Left lobe of liver (tissue), 2 donors: ENCODE results near the gene DNAH17. TPM values are rescaled to one million over a fixed set of nuclear protein-coding genes. Genes with fewer than 3 reads are reported as not detected.

Experiments
- ATAC-seq: fragments of 200-7000 bp; cut with Tn5 transposase; one replicate; pipeline ENCODE4 v1.9.1; 2020; ENCODE audit warnings: mild to moderate bottlenecking, moderate library complexity
- DNase-seq: peaks from one replicate; pipeline ENCODE4 v3.0.0-alpha.2; 2020; ENCODE audit warnings: low spot score
- total RNA-seq: library from RNA; stranded (reverse); gene quantifications from one replicate; pipeline ENCODE4 v1.2.1, GENCODE V29; 2021
- donor health status: DM: no; HTN: no; CAD: no; lungs with moderate emphysema.
- donor health status: DM: no; HTN: yes; CAD: no.

The DNAH17 gene, protein sequence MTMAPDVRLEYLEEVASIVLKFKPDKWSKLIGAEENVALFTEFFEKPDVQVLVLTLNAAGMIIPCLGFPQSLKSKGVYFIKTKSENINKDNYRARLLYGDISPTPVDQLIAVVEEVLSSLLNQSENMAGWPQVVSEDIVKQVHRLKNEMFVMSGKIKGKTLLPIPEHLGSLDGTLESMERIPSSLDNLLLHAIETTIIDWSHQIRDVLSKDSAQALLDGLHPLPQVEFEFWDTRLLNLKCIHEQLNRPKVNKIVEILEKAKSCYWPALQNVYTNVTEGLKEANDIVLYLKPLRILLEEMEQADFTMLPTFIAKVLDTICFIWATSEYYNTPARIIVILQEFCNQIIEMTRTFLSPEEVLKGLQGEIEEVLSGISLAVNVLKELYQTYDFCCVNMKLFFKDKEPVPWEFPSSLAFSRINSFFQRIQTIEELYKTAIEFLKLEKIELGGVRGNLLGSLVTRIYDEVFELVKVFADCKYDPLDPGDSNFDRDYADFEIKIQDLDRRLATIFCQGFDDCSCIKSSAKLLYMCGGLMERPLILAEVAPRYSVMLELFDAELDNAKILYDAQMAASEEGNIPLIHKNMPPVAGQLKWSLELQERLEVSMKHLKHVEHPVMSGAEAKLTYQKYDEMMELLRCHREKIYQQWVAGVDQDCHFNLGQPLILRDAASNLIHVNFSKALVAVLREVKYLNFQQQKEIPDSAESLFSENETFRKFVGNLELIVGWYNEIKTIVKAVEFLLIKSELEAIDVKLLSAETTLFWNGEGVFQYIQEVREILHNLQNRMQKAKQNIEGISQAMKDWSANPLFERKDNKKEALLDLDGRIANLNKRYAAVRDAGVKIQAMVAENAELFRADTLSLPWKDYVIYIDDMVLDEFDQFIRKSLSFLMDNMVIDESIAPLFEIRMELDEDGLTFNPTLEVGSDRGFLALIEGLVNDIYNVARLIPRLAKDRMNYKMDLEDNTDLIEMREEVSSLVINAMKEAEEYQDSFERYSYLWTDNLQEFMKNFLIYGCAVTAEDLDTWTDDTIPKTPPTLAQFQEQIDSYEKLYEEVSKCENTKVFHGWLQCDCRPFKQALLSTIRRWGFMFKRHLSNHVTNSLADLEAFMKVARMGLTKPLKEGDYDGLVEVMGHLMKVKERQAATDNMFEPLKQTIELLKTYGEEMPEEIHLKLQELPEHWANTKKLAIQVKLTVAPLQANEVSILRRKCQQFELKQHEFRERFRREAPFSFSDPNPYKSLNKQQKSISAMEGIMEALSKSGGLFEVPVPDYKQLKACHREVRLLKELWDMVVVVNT (N-terminal part only)
- total RNA-seq: not detected

DNA sequence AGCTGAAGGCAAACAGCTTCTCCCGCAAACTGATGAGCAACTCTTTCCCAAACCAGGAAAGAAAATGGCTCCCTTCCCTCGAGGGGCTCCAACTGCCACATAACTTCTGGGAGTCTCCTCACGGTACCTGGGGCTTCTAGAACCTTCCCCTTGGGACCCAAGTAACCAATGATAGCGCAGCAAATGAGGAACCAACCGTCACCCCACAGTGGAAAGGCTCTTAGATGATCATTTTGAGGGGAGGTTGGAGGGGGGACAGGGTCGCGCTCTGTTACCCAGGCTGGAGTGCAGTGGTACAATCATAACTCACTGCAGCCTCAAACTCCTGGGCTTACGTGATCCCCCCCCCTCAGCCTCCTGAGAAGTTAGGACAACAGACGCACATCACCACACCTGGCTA lies at the start of gene DNAH17:
DNAH17 (minus strand) TSS at position 101 of the 400 bp plus-strand sequence. CDS start 2,339 bp downstream, outside the sequence.
- ATAC-seq (no peak), DNase-seq (no peak)

DNA sequence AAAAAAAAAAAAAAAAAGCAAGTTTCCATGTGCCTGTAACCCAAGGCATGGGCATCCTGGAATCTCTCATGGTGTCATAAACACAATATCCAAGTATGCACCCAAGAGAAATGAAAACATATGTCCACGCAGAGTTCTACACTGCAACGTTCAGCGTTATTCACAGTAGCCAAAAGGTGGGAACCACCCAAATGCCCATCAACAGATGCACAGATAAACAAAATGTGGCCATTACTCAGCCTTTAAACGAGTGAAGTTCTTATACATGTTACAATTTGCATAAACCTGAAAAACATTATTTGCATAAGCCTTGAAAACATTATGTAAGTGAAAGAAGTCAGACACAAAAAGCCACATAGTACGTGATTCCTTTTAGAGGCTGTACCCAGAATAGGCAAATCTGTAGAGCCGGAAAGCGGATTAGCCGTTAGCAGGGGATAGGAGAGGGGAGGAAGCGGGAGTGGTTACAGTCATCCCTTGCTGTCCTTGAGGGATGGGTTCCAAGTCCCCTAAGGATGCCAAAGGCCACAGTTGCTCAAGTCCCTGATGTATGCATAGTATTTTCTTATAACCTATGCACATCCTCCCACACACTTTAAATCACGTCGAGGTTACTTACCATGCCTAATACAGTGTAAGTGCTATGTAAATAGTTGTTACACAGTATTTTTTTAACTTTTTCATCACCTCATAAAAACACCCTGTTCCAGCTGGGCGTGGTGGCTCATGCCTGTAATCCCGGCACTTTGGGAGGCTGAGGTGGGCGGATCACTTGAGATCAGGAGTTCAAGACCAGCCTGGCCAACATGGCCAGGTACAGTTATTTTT lies 47.3 kb upstream of the DNAH17 start:
- ATAC-seq: no peak

DNA sequence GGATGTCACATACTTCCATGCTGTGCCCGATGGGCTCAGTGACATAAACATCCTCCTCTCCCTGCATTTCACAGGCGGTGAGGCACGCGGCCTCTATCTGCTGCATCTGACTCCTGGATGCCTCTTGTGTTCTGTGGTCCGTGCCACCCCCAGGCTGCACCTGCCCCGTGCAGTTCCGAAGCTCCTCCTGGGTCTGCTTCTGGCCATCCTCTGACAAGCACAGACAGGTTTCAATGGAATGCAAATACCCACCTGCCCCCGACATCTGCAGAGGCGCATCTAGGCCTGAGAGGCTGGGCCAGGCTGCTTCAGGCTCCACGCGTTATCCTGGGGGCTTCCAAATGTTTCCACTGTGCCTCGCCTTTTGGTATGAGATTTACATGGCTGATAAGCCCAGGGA lies 46.3 kb upstream of the DNAH17 start:
- ATAC-seq: no peak

More for the DNA sequence above, 47.3 kb upstream of the DNAH17 start:
- DNase-seq: no peak

DNA sequence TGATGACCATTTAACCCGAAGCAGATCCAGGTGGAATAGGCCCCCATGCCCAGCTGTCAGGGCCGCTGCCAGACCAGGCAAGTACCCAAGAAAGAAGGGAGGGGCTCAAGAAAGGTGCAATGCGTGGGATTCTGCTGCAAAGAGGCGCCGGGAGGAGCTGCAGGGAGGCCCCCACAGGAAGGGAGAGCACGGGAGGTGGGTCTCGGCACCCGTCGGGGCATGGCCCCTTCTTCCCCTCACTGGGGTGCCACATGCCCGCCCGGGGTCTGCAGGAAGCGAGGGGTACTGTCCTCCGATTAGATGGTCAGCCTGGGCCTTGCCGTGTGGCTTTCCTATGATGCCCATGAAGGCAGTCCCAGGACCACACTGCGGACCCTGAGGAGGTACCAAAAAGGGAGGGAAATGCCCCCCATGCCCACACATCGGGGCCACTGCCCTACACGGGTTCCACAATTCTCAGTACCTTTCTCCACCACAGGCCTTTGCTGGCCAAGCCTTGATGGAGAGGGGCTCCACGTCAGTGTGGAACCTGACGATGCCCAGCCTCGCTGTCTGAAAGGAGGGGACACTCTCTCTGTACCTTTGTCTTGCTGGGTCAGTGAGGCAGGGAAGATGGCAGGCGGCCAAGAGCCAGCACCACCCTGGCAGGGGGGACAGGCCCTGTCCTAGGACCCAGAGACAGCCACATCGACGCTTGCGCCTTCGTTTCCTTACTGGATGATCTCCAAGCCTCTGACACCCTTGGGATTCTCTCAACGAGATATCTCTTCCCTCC lies 45.5 kb upstream of the DNAH17 start:
- ATAC-seq (no peak), DNase-seq (no peak)

More for the DNA sequence above, 46.3 kb upstream of the DNAH17 start:
- DNase-seq: no peak

DNA sequence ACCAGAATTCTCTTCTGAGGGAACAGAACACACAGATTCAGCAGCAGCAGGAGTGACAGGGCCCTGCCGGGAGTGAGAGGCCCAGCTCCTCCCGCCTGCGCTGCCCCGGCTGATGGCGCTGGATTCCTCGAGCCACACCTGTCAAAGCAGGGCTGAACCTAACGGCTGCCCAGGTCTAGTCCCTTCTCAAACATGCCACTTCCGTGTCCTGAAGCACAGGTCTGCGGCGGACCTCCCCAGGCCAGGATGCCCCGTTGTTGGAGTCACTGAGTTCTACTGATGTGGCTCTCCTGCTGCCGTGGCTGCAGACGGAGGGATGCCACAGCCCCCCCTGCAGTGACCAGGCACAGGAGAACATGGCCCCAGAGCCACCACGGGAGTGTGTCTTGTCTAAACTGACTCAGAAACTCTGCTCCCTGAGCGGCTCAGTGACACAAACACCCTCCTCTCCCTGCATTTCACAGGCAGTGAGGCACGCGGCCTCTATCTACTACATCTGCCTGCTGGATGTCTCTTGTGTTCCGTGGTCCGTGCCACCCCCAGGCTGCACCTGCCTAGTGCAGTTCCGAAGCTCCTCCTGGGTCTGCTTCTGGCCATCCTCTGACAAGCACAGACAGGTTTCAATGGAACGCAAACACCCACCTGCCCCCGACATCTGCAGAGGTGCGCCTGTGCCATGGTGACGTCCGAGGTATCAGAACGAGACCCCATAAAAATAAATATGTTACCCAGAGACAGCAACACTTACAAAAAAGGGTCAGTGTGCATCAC lies 44.7 kb upstream of the DNAH17 start:
- no peak for ATAC-seq
- DNase-seq: no peak

DNA sequence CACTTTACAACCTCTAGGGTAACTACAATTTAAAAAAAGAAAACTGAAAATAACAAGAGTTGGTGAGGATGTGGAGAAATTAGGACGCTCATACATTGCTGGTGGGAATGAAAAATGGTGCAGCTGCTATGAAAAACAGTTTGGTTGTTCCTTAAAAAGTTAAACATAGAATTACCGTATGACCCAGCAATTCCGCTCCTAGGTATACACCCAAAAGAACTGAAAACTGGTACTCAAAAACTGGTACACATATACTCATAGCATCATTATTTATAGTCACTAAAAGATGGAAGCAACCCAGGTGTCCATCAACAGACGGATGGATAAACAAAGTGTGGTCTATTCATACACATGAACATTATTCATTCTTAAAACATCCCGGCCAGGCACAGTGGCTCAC lies 42.9 kb upstream of the DNAH17 start:
- ATAC-seq (no peak), DNase-seq (no peak)

DNA sequence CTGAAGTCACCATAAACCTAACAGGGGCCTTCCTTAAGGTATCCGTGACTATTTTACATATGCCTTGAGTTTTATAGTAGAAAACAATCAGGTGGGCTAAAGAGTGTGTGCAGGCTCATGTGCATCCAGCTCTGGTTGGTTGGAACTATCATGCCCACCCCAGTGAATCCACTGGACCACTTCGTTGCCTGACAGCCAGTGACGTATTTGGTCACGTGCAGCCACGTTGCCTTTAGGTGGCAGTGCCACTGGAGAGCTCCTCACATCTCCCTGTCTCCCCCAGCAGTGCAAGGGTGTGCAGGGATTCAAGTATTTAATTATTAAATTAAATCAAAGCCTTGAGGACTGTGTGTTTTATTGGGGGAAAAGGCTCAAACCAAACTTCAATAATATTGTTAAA lies 42.1 kb upstream of the DNAH17 start:
- DNase-seq: no peak

DNA sequence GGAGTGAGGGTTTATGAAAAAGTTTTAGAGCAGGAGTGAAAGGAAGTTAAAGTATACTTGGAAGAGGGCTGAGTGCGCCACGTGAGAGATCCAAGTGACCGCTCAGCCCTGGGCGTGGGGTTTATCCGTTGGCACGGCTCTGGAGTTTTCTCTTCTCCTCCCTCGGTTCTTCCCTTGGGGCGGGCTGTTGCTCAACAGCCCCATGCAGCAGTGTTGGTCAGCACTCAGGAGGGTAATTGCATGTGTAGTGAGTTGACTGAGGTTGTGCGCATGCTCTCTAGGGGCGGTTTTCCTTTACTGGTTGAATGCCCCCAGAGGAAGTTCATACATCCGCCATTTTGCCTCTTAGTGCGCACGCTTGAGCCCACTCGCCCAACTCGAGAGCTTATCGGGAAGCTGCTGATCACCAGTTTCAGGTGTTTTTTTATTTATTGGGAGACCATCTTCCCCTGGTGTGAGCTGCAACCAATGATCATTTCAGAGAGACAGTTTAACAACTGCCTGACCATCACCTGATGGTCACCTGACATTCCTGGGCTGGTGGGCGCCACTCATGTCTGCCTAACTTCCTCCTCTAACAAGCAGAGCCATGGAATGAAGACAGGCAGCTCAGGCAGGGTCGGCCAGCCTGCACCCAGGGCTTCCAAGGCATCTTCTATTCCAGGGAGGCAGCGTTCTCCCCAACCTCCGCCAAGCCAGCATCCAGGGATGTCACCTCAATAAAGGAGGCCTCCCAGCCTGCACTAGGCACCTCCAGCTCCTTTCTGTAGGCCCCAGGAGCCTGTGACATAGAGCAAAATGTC lies 41.3 kb upstream of the DNAH17 start:
- no peak for ATAC-seq
- DNase-seq: no peak

More for the DNA sequence above, 42.1 kb upstream of the DNAH17 start:
- ATAC-seq: no peak

DNA sequence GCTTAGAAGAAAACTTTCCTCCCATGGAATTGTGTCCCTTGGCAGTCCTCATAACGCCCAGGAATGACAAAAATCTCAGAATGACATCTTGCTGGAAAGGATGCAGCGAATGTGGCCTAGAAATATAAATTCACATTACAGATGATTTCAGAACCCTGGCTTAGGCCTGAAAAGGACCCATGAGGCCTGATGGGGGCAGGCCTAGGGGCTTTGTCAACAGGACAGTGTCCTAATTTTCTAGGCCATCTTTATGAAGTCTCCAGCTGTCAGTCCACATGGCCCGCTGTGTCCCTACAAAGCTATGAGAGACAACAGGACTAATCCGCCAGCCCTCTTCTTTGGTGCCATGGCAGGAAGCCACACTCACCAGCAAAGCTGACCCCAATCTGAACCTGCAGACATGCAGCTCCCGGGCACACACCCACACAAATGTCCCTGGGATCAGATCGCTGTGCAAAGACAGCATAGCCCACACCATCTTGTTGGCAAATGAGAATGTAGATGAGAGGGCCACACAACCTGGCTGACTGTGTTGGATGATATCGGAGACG lies 40.4 kb upstream of the DNAH17 start:
- ATAC-seq (peak; percentile 30), DNase-seq (no peak)

DNA sequence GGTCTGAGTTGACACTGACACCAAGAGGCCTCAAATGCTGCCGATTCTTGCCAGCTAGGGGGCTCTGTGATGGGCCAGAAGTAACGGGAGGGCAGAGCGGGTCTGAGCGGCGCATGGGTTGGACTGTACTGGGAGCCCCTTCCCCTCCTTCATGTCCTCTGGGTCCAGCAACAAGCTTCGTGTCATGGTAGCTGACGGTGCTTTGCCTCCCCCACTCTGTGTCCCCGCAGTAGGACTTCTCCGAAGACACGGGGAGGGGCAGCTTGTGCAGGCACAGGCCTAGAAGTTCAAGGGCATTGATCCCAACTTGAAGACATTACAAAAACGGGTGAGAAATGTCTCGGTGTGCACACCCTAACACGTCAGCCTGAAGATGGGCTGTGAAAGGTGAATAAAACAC lies 39.8 kb upstream of the DNAH17 start:
- DNase-seq (no peak), ATAC-seq (no peak)

DNA sequence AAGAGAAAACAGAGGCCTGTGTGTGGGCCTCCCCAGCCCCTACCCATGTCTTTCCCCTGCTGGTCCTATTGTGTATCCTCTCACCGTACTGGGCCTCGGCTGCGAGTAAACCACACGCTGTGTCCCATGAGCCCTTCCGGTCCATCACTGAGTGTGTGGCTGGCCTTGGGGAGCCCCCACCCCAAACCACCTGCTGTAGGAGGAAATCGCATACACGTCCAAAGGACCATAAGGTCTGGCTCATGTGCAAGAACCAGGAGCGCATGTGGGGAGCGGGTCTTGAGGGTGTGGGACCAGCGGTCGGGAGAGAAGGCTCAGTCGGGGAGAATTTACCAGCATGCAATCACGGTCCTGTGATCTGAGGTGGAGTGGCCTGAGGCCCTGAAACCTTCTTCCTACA lies 38.4 kb upstream of the DNAH17 start:
- ATAC-seq (no peak), DNase-seq (no peak)

DNA sequence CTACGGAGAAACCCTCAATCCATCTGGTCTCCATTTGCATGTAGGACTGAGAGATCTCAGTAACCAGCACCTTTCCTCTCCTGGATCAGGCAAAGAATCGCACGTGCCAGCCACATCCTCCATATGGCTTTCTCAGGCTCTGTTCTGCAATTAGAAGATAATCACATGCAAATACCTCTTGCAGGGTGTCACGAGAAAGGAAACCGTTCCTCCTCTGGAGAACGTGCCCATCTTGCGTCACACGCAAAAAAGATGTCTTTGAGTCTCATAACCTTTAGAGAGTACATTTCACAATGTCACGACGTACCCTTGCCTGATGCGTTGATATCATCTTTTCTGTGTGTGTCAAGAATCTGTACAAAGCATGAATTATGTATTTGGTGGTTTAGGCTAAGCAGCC lies 36.2 kb upstream of the DNAH17 start:
- DNase-seq (no peak), ATAC-seq (no peak)

DNA sequence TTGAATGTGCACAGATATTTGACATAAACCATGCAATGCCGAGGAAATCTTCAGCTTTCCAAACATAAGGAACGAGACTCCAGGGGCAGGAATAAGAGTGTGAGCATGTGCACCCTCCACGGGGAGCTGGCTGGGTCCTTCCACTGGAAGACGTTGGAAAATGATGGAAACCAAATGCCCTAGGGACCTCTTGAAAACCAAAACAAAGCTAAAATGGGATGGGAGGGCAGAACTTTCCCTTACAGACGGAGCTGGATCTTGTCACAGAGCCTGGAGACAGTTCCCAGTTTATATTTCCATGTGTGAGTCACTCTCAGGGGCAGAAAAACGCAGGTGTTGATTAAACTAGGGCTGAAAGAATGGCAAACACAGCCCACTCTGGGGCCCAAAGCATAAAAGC lies 34.4 kb upstream of the DNAH17 start:
- no peak for DNase-seq
- ATAC-seq: no peak

DNA sequence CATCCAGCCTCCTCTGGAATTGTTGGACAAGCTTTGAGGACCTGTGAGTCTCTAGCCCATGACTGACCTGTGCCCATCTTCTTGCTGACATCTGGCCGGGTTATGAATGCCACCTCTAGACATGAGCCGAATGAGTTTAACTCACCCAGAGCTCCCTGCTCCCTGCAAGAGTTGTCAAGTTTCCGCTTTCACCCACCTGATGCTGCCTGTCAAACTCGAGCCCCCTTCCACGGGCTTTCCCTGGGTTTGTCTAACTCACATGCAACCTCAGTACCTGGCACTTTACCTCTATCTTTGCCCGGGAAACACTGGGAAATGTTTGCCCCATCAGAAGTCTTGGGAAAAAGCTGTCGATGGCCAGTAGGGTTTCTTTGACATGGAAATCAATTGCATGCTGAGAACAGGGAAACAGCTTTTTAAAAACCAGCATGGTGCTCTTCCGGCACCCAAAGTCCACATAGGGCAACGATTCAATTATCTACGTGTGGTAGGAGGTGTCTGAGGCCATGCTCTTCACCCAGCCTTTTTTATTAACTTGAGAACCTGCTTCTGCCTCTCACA lies 33.8 kb upstream of the DNAH17 start:
- DNase-seq (no peak), ATAC-seq (no peak)

DNA sequence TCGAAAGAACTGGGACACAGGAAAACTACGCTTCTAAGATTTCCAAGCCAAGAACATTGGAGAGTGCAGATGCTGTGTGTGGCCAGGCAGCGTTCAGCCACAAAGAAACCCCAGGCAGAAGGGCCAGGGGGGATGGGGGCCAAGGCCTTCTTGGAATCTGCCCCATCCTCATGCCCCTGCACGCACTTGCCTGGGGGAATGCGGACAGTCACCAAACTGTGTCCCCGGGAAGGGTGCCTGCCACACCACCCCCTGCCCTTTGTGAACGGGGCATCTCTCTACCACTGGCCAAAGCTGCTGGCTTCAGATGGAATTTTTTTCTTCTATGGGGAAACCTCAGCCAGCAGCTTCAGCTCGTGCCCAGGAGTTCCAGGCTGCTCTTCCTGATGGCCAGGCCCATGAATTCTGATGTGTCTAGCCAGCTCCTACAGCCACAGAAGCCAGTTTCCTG lies 32.0 kb upstream of the DNAH17 start:
- no peak for ATAC-seq

DNA sequence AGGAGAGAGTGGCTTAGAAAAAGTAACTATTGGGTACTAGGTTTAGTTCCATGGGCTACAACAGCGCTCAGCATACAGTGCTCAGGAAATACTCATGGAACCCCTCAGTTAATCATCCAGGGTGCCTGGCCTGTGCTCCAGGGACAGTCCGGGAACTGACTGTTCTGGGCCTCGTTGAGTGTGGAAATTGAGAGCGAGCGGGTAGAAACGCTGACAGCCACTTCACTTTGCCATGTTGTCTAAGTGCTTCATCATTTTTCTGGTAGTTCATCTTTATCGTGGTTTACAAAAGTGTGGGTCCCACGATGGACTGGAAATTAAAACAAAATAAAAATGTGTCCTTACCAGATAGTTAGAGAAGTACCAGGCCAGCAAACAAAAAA lies 31.6 kb upstream of the DNAH17 start:
- DNase-seq (no peak), ATAC-seq (no peak)

More for the DNA sequence above, 32.0 kb upstream of the DNAH17 start:
- DNase-seq: no peak
